EL (cell line): ENCODE measurements around the gene DDOST.
"Not testable (repeated sequence)": the region's sequence is repeated elsewhere in the genome, so short reads cannot be mapped to it uniquely, and the experiment has no call there.

Source experiments
- DNase-seq: peaks from one replicate; pipeline ENCODE4 v3.0.0-alpha.2; 2016

DDOST gene

DNA sequence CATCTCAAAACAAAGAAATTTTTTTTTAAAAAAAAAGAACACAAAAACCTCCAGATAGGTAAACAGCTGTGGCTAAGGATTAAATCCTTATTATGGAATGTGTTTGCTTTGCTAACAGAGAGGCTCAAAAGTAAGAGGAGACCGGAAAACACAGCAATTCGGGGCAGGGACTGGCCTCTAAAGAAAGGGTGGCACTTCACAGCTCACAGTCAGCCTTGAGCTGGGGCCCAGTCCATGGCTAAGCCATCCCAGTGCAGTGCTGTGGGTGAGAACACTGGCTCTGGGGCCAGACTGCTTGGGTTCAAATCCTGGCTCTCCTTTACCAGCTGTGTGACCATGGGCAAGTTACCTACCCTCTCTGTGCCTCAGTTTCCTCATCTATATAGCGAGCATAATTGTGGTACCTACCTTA, 28.5 kb upstream of the DDOST start:
- no peak for DNase-seq

GRCh38 chr1:20686883-20687725, 25.9 kb upstream of the DDOST start:
- no peak for DNase-seq

GRCh38 chr1:20685741-20686140, 24.6 kb upstream of the DDOST start:
- DNase-seq: no peak

- DNase-seq: no peak
Observed at GRCh38 chr1:20685099-20685662, 24.0 kb upstream of the DDOST start.

DNA sequence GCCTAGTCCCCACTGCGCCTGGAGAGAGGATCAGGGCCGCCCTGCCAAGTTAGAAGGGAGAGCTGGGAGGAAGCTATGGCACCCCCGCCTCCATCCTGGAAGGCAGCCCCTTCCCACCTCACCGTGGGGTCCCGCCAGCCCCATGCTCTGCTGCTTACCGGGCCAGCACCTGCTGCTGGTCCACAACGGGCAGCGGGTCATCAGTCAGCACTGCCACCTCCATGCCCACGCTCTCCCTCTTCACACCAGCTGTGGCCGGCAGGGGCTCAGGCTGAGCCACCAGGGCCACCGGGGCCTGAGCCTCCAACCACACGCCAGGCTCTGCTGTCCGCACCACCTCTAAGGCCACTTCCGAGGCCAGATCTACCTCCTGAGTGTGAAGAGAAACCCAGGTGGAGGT, 23.5 kb upstream of the DDOST start:
- no peak for DNase-seq

DNA sequence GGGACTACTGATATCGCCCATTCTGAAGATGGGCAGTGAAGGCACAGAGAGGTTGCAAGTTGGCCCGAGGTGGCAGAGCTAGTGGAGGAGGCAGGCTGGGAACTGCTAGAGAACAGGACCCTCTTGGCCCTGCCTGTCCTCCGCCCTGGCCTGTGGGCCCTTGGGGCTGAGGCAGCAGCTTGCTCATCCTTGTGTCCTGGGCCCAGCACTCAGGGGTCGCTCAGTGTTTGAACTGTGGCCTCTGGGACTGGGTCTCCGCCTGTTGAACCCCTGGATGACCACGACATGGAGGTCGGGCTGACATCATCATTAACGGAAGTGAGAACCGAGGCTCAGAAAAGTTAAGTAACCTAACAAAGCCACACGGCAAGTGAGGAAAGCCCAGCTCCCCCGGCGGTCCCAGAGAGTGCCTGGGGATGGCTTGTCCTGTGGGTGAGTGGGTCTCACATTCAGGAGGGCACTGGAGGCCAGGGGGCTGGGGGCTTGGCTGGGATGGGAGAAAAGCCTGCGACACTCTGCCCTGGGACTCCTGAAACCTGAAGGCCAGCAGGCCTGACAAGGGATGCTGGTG, 23.0 kb upstream of the DDOST start:
- DNase-seq: no peak

- no peak for DNase-seq
Observed at GRCh38 chr1:20683614-20684013, 22.4 kb upstream of the DDOST start.

DNA sequence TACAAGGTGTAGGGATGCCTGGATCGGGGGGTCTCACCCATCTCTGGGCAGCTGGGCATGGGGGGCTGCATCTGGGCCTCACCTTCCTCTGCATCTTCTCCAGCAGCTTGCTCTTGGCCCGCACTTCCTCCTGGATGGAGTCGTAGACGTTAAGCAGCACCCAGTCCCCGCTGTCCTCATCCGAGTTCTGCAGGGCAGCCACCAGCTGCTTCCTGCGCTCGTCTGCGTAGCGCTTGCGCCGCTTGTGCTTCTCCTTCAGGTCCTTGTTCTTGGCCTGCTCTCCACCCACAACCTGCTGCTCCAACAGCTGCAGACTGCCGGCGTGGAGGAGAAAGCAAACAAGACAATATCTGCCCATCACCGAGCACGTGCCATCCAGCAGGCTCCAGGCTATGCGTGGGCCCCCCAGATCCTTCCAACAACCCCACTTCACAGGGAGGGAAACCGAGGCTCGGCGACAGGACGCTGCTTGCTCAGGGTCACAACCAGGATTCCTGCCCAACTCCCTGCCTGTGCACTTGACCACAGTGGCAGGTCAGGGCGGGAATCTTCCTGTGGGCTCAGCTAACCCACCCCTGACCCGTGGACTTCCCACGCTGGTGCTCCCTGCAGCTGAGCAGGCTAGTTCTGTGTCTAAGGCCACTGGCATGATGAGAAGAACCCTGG, 21.5 kb upstream of the DDOST start:
- DNase-seq: no peak

DNA sequence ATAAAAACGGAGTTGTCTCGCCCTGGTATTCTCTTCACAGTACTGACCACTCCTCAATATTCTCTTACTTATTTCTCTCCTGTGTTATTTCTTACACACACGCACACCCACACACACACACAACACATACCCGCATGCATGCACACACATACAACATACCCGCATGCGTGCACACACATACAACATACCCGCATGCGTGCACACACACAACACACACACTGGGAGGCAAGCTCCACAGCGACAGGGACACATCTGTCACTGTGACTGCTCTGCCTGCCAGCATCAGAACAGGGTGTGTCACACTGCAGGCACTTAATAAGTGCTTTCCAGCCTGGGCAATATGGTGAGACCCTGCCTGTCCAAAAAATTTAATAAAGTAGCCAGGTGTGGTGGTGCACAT, 20.8 kb upstream of the DDOST start:
- DNase-seq: no peak

DNA sequence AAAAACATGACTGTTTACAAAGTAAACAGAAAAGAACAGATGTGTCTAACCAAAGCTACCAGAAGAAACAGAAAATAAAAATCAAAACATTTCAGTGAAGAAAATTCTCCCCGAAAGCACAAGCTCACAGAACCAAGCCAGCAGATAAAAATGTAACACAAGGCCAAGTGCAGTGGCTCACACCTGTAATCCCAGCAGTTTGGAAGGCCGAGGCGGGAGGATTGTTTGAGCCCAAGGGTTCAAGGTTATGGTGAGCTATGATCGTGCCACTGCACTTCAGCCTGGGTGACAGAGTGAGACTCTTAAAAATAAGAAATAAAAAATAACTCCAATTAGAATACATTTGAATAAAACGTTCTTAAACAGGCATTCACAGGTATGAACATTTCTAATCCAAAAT, 19.1 kb upstream of the DDOST start:
- DNase-seq: no peak

DNA sequence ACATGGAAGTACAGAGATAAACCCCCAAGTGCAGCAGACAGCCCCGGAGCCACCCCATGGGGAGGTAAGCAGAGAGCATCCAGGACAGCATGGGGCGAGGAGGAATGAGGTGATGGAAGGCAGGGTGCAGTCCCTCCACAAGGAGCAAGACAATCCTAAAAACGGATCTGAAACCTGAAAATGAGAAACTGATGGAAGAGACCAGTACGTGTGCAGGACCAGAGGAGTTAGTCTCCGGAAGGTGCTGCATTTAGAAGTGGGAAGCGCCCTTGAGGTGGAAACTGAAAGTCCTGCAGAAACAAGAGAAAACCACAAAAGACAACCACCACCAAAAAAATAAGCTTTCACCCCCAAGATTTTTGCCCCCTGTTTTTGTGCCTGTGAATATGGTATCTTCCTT, 17.4 kb upstream of the DDOST start:
- DNase-seq: no peak

GRCh38 chr1:20673626-20674025, 12.5 kb upstream of the DDOST start:
- not testable (repeated sequence) for DNase-seq

- DNase-seq: no peak
Observed at GRCh38 chr1:20672265-20672632, 11.1 kb upstream of the DDOST start.

GRCh38 chr1:20670936-20671335, 9.8 kb upstream of the DDOST start:
- no peak for DNase-seq

- no peak for DNase-seq
Observed at GRCh38 chr1:20668581-20668980, 7.4 kb upstream of the DDOST start.

DNA sequence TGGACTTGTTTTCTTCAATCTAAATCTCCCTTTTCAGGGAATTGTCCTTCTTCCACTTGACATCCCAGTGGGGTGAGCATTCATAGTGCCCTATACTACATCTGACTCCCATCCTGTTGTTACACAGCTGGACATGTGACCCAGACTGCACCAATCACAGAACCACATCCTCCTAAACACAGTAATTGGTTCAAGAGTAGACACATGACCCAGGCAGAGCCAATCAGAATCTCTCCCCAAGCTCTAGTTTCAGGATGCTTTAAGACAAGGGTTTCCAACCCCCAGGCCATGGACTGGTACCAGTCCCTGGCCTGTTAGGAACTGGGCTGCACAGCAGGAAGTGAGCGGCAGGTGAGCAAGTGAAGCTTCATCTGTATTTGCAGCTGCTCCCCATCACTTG, 5.6 kb upstream of the DDOST start:
- peak; percentile 36 for DNase-seq

DNA sequence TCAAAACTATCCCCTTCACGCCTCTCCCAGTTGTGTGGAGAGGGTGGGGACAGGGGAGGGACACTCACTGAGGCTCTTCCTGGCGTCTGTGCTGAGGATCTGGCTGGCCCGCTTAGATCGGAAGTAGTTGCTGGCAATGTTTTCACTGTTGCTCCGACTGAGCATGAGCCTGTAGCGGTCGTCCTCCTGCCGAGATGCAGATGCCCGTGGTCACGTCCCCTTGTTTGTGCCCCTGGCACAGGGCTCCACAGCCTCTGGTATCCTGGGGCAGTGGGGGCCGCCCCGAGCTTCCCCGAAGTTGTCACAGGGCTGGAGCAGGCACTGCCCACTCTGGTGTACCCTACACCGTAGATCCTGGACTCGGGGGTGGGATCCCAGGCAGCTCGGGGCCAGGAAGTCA, 5.0 kb upstream of the DDOST start:
- no peak for DNase-seq

DNA sequence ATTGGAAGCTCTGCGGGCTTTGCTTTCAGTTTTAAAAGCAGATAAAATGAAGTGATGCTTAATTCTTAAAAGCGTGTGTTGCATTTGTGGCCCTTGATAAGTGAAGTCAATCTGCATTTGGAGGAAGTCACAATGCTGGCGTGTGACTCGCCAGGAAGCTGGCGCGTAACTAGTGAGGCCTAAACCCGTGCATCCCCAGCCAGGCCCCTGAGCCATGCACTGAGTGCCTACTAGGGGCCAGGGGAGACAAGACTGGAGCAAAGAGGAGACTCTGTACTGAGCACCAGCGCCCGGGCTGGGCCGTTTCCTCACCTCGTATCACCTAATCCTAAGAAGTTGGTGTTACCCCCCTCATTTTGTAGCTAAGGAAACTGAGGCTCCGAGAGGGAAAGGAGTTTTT, 4.6 kb upstream of the DDOST start:
- DNase-seq: no peak

GRCh38 chr1:20663969-20664715, 3.0 kb upstream of the DDOST start:
- DNase-seq: no peak

DNA sequence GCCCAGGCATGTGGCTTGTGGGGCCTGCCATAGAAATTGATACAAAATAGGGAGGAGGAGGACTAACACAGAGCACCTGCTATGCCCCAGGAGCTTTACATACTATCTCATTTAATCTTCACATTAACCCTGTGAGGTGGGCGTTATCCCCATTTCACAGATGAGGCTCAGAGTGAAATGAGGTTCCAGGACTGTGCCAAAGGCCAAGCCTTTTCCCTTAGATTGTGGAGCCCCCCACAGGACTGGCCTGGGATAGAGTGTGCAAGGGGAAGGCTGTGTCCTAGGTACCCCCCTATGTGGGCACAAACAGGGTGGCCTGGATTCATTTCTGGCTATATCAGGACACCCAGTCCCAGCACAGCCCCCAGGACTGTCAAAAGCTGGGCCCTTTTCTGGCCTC, 2.2 kb upstream of the DDOST start:
- no peak for DNase-seq

GRCh38 chr1:20662110-20662475, 924 bp upstream of the DDOST start:
- DNase-seq: no peak

GRCh38 chr1:20660847-20661206, 342 bp downstream of the DDOST start:
- no peak for DNase-seq

GRCh38 chr1:20660363-20660762, 806 bp downstream of the DDOST start:
- DNase-seq: no peak
